WERI-Rb-1 (cell line): ENCODE measurements around the gene NFIA.

Source experiments
- DNase-seq: peaks from one replicate; pipeline ENCODE4 v3.0.0-alpha.2; 2020
- H3K27ac ChIP-seq: fragments of 250-450 bp; sonication (Bioruptor Pico); 2 replicates; pipeline ENCODE4 v1.5.1; 2020; ENCODE audit warnings: mild to moderate bottlenecking, moderate library complexity
- H3K27me3 ChIP-seq: fragments of 250-450 bp; sonication (Bioruptor Pico); 2 replicates; pipeline ENCODE4 v1.5.1; 2021; ENCODE audit warnings: mild to moderate bottlenecking, low read depth, moderate library complexity; ENCODE audit not compliant: insufficient read depth, severe bottlenecking
- H3K36me3 ChIP-seq: fragments of 250-450 bp; sonication (Bioruptor Pico); 2 replicates; pipeline ENCODE4 v1.5.1; 2020; ENCODE audit warnings: mild to moderate bottlenecking, moderate library complexity
- H3K4me3 ChIP-seq: 2 replicates; pipeline ENCODE4 v1.5.1; 2011; ENCODE audit warnings: low read depth, mild to moderate bottlenecking, control low read depth, low read length
- H3K9me3 ChIP-seq: fragments of 250-450 bp; sonication (Bioruptor Pico); 2 replicates; pipeline ENCODE4 v1.5.1; 2021; ENCODE audit warnings: mild to moderate bottlenecking, moderate library complexity; ENCODE audit not compliant: severe bottlenecking
- CTCF ChIP-seq: IDR thresholded peaks from 2 replicates; pipeline ENCODE4 v1.5.1; 2011; ENCODE audit warnings: low read depth, mild to moderate bottlenecking, control low read depth, inconsistent platforms, low read length

Gene NFIA

GRCh38 chr1:61334718-61335589, 252.6 kb downstream of the NFIA start:
- H3K27ac ChIP-seq: no peak overlapping the region; the same call in 1 of the 2 replicates
- no peaks in the 10 kb centered on the region for H3K36me3 ChIP-seq
- peak; percentile 37 for DNase-seq
- H3K4me3 ChIP-seq: no peak overlapping the region
- no peaks in the 10 kb centered on the region for H3K9me3 ChIP-seq
- no peaks in the 10 kb centered on the region for H3K27me3 ChIP-seq
- no peak for TF ChIP-seq CTCF

GRCh38 chr1:61337037-61337436, 254.7 kb downstream of the NFIA start:
- peak; percentile 34; the same call in 1 of the 2 replicates for TF ChIP-seq CTCF
- no peaks in the 10 kb centered on the region for H3K9me3 ChIP-seq
- H3K36me3 ChIP-seq: no peaks in the 10 kb centered on the region
- no peak for DNase-seq
- H3K27me3 ChIP-seq: no peaks in the 10 kb centered on the region
- no peak overlapping the region for H3K4me3 ChIP-seq
- no peak overlapping the region for H3K27ac ChIP-seq

- Histone ChIP-seq H3K36me3 (no peaks in the 10 kb centered on the region), H3K9me3 (no peaks in the 10 kb centered on the region), H3K27me3 (no peaks in the 10 kb centered on the region), H3K27ac (no peak overlapping the region), H3K4me3 (no peak overlapping the region)
- no peak for DNase-seq
- TF ChIP-seq CTCF: no peak
Observed at GRCh38 chr1:61337441-61337951, 255.1 kb downstream of the NFIA start.

GRCh38 chr1:61337981-61338848, 255.9 kb downstream of the NFIA start:
- Histone ChIP-seq H3K27me3 (no peaks in the 10 kb centered on the region), H3K4me3 (no peak overlapping the region), H3K36me3 (no peaks in the 10 kb centered on the region), H3K27ac (no peak overlapping the region), H3K9me3 (no peaks in the 10 kb centered on the region)
- TF ChIP-seq CTCF: peak; percentile 70
- DNase-seq: peak; percentile 25

GRCh38 chr1:61338899-61339298, 256.5 kb downstream of the NFIA start:
- Histone ChIP-seq H3K27ac (no peak overlapping the region), H3K36me3 (no peaks in the 10 kb centered on the region), H3K4me3 (no peak overlapping the region), H3K9me3 (no peaks in the 10 kb centered on the region), H3K27me3 (no peaks in the 10 kb centered on the region)
- TF ChIP-seq CTCF: no peak
- DNase-seq: no peak
